PC-3 (cell line): Measurements from ENCODE around the gene KIF20B.

Source experiments
- CTCF ChIP-seq: fragments of 300-600 bp; sonication (generic); conservative IDR thresholded peaks from 2 replicates; pipeline ENCODE4 v1.5.1; 2017; ENCODE audit warnings: antibody characterized with exemption, low read depth, mild to moderate bottlenecking, low read length
- EZH2 ChIP-seq: fragments of 300-600 bp; sonication (generic); IDR thresholded peaks from one replicate; pipeline ENCODE4 v1.6.1; 2017; ENCODE audit warnings: antibody characterized with exemption, mild to moderate bottlenecking, low read length; ENCODE audit not compliant: unreplicated experiment

GRCh38 chr10:89695307-89695706, 6.1 kb upstream of the KIF20B start:
- TF ChIP-seq CTCF: no peak
- TF ChIP-seq EZH2: no peak
